ENCODE measurements around the gene EML4. TPM values are rescaled to one million over a fixed set of nuclear protein-coding genes. Genes with fewer than 3 reads are reported as not detected.
"Not testable (repeated sequence)": the region's sequence is repeated elsewhere in the genome, so short reads cannot be mapped to it uniquely, and the experiment has no call there.

EML4 gene, protein sequence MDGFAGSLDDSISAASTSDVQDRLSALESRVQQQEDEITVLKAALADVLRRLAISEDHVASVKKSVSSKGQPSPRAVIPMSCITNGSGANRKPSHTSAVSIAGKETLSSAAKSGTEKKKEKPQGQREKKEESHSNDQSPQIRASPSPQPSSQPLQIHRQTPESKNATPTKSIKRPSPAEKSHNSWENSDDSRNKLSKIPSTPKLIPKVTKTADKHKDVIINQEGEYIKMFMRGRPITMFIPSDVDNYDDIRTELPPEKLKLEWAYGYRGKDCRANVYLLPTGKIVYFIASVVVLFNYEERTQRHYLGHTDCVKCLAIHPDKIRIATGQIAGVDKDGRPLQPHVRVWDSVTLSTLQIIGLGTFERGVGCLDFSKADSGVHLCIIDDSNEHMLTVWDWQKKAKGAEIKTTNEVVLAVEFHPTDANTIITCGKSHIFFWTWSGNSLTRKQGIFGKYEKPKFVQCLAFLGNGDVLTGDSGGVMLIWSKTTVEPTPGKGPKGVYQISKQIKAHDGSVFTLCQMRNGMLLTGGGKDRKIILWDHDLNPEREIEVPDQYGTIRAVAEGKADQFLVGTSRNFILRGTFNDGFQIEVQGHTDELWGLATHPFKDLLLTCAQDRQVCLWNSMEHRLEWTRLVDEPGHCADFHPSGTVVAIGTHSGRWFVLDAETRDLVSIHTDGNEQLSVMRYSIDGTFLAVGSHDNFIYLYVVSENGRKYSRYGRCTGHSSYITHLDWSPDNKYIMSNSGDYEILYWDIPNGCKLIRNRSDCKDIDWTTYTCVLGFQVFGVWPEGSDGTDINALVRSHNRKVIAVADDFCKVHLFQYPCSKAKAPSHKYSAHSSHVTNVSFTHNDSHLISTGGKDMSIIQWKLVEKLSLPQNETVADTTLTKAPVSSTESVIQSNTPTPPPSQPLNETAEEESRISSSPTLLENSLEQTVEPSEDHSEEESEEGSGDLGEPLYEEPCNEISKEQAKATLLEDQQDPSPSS
- 30.8 and 37.1 TPM in 2 replicates for total RNA-seq (2014; rRNA removed; shearing (Covaris generic))

DNA sequence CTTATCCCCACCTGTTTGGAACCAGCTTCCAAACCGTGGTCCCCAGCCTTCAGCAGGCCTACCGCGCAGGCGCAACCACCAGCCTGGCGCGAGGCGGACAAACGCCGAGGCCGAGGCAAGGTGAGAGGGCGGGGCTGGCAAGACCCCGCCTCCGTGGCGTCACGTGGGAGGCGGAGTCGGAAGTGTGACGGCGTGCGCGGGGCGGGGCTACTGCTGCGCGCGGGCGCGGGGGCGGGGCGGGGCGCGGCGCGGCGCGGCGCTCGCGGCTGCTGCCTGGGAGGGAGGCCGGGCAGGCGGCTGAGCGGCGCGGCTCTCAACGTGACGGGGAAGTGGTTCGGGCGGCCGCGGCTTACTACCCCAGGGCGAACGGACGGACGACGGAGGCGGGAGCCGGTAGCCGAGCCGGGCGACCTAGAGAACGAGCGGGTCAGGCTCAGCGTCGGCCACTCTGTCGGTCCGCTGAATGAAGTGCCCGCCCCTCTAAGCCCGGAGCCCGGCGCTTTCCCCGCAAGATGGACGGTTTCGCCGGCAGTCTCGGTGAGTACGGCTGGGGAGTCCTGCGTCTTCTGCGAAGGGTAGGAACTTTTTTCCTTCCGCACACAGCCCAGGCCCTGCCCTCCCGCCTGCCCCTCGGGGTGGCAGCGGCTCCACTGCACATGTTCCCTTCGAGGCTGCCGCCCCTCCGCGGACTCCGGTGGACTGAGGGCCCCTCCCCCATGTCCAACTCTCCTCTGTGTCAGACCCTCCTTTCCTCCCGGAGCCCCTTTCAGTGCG lies at the start of gene EML4:
Gene EML4, plus strand, starts transcription at position 254 of the 774 bp plus-strand sequence. Its CDS starts 259 bp downstream, at position 513.
- peak; percentile 84 for DNase-seq (ENCODE audit: low read depth)

DNA sequence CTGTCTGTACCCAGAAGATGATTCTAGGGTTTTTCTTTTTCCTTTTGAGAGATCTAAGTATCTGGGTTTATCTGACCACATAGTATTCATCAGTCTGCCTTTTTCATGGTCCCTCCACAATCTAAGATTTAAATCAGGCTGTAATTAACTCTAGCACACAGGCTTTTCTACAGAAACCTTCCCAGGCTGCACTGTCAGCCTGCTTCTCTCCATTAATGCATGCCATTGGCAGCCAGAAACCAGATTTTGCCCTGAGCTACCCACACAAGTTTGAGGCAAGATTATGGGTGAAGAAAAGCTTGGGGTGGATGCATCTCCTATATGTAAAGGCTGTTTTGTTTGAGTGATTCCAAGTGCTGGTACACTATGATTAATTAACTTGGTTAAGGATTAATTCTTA lies 45.7 kb upstream of the EML4 start:
- no peak for DNase-seq (ENCODE audit: low read depth)

- no peak for DNase-seq (ENCODE audit: low read depth)
These were observed 45.0 kb upstream of the EML4 start for GRCh38 chr2:42124011-42124785.

DNA sequence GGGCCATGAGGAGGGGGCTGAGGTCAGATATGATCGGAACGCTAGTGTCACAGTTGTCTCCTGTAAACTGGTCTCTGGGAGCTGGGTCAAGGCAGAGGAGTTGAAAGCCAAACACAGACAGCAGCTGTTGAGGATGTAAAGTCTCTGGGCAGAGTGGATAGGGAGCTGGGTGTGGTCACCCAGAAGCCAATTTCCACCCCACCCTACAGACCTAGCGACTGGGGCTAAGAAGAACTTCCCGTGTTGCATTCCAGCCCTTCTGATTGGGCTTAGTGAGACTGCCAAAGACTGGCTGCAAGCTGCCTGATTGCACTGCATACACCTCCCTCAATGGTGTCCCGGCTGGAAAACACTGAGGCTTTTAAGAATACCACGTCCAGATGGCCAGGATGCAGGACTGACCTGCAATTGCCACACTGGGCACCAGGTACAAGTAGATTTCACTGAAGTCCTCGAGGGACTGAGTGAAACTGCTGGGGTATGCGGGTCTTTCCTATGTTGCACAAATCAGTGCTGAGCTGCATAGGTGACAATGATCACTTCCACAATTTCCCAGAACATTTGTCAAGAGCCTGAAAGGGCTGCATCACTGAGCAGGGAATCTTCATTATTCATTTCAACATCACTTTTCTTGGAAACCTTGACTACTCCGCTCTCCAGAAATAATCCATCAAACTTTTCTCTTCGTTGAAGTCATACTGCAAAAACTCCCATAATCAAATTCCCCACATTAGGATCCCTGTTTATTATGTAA lies 43.1 kb upstream of the EML4 start:
- DNase-seq (ENCODE audit: low read depth): no peak

DNA sequence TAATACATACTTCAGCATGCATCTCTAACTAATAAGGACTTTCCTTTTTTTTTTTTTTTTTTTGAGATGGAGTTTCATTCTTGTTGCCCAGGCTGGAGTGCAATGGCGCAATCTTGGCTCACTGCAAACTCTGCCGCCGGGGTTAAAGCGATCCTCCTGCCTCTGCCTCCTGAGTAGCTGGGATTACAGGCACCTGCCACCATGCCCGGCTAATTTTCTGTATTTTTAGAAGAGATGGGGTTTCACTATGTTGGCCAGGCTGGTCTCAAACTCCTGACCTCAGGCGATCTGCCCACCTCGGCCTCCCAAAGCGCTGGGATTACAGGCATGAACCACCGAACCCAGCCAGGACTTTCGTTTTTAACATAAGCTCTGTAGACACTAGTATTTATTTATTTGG lies 42.3 kb upstream of the EML4 start:
- not testable (repeated sequence) for DNase-seq (ENCODE audit: low read depth)

DNA sequence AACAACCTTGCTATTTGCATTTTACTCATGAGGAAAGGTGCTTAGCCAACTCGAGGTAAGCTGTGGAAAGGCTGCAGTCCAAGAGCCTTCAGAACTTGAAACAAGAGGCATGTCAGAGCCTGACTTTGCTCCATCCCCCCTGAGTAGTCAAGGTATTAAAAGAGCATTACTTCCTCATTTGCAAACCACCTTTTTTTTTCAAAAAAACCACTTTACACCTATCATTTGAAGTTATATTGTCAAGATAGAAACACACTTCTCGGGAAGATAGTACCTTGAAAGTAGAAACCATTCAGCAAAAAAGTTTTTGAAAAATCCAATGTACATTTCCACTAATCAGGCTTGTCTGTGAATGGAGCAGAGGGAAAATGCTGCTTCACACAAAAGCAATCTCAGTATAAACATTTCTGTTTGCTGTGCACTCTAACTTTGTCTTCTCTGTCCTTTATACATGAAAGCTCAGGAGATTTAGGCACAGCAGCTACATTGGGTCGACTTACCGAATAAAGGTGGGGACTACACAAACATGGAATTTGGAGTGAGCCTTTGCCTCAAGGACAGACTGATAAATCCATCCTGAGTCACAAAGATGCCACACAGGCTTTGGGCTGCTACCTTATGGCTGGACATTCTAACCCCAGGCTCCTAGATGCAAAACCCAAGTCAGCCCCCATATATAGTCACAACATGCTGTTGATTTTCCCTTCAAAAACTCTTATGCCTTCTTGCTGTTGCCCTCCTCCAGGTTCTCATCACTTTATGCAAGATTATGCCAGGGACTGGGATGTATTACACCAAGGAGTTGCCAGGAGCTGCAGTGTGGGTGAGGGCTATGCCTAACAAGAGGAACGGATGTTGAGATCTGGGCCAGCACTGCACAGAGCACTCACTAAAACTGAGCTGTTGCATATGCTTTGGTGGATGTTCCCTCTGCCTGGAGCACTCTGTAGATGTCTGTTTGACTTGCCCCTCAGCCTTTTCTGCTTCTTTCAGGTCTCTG lies 41.4 kb upstream of the EML4 start:
- no peak for DNase-seq (ENCODE audit: low read depth)

GRCh38 chr2:42128721-42129486 lies 40.2 kb upstream of the EML4 start:
- DNase-seq (ENCODE audit: low read depth): peak; percentile 90

DNA sequence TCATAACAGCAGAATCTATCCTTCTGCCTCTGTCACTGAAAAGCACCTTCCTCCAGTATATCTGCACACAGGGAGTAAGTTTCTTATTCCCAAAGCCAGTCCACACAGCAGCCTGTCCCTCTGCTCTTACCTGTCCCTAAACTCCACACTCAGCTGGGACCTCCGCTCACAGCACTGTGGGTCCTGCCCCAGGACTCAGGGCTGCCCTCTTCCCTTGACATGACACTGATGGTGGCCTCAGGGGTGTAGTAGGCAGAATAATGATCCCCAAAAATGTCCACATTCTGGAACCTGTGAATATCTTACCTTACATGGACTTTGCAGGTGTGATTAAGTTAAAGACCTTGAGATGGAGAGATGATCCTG lies 39.7 kb upstream of the EML4 start:
- no peak for DNase-seq (ENCODE audit: low read depth)

- no peak for DNase-seq (ENCODE audit: low read depth)
These were observed 39.2 kb upstream of the EML4 start for GRCh38 chr2:42129947-42130346.

DNA sequence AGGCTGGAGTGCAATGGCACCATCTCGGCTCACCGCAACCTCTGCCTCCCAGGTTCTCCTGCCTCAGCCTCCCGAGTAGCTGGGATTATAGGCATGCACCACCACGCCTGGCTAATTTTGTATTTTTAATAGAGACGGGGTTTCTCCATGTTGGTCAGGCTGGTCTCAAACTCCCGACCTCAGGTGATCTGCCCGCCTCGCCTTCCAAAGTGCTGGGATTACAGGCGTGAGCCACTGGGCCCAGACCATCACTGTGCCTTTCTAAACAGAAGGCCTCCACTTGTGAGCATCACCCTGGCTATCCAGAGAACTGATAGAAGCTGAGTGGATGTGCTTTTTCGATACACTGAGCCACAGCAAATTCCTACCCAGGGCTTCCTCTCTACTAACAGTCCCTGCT lies 38.3 kb upstream of the EML4 start:
- DNase-seq (ENCODE audit: low read depth): not testable (repeated sequence)

- peak; percentile 81 for DNase-seq (ENCODE audit: low read depth)
These were observed 36.8 kb upstream of the EML4 start for GRCh38 chr2:42132191-42132965.

GRCh38 chr2:42132966-42133641 lies 36.0 kb upstream of the EML4 start:
- DNase-seq (ENCODE audit: low read depth): peak; percentile 99

DNA sequence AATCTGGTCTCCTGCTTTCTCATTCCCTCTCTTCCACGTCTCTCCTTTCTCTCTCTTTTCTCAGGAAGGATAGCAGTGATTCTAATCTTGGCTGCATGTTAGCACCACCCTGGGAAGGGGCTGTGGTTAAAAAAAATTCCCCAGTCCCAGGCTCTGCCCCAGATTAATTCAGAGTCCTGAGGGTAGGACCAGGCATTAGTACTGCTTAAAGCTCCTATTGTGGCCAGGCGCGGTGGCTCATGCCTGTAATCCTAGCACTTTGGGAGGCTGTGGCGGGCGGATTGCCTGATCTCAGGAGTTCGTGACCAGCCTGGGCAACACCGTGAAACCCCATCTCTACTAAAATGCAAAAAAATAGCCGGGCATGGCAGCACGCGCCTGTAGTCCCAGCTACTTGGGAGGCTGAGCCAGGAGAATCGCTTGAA lies 35.4 kb upstream of the EML4 start:
- no peak for DNase-seq (ENCODE audit: low read depth)

- not testable (repeated sequence) for DNase-seq (ENCODE audit: low read depth)
These were observed 34.7 kb upstream of the EML4 start for GRCh38 chr2:42134401-42134932.

DNA sequence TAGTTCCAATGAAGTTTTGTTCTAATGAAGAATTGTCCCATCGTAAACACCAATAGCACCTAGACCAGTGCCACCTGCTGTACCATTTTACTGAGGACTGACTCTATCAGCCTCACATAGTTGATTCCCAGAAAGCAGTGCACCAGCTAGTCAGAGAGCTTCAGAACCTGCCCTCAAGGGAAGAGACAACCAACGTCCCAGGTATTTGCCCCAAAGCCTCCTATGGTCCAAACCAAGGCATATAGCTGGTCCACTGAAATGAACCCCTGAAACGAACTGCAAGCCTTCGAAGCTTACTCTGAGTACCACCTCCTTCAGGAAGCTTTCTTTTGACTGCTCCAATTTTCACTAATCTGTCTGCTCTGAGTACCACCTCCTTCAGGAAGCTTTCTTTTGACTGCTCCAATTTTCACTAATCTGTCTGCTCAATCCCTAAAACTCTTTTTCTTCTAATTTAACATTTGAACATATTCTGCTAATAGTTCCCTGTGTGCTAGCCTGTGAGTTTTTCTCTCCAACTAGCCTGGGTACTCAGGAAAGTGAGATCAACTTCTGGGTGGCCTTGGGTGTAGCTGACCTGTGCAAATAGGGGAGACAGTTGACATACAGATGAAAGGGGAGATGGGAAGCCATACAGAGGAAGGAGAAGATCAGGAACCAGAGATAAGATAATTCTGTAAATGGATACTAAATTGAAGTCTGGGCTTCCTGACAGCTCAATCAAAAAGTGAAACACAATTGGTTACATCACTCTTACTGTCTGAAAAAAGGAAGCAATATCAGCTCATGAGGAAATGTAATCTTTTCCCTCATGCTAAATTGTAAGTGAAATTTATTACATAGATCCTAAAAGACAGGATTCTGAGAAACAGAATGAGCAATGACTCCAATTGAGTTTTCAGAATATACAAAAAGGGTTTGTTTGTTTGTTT lies 33.5 kb upstream of the EML4 start:
- no peak for DNase-seq (ENCODE audit: low read depth)

Data from RPMI7951 (cell line).